SK-N-SH (cell line): ENCODE data around the gene PSMB4. TPM values are rescaled to one million over a fixed set of nuclear protein-coding genes. Genes with fewer than 3 reads are reported as not detected.

Experiments
- CTCF ChIA-PET: fragments of 300-600, 350-600 bp; formaldehyde crosslinking; extraction: SDS; loops from one replicate; lab custom pipeline; 2021; lab: Yijun Ruan, JAX
- POLR2A ChIA-PET: fragments of 350-600 bp; sonication (Branson Sonifier 250); formaldehyde crosslinking; extraction: SDS; loops from one replicate; lab custom pipeline; 2020; ENCODE audit warnings: antibody characterized with exemption, inconsistent platforms; lab: Yijun Ruan, JAX
- DNase-seq: peaks from one replicate; pipeline ENCODE4 v3.0.0; 2012
- H2AFZ ChIP-seq: fragments of 200-600 bp; sonication (generic); 2 replicates; pipeline ENCODE4 v1.8.1; 2016; ENCODE audit warnings: antibody characterized with exemption, mild to moderate bottlenecking, low read depth
- H3F3A ChIP-seq: fragments of 200-600 bp; sonication (generic); replicated peaks from 2 replicates; pipeline ENCODE3; 2016; ENCODE audit warnings: antibody characterized with exemption, mild to moderate bottlenecking; ENCODE audit not compliant: insufficient read depth
- H3K27ac ChIP-seq, 2 experiments: fragments of 200-500 bp in 1 of 2; fragments of 200-600 bp in 1 of 2; sonication (Bioruptor generic) in 1 of 2; sonication (generic), shearing (Covaris generic) in 1 of 2; 2 replicates each; pipeline versions ENCODE4 v1.5.1 to v1.6.1; 2014 to 2016; ENCODE audit warnings: low read depth in 2 of 2, inconsistent platforms in 1 of 2, low read length in 1 of 2, mild to moderate bottlenecking in 1 of 2, mixed read lengths in 1 of 2
- H3K27me3 ChIP-seq: fragments of 200-600 bp; sonication (generic), shearing (Covaris generic); 2 replicates; pipeline ENCODE4 v1.6.1; 2016; ENCODE audit warnings: mixed run types; ENCODE audit not compliant: insufficient read depth
- H3K36me3 ChIP-seq, 2 experiments: fragments of 200-500 bp in 1 of 2; fragments of 200-600 bp in 1 of 2; sonication (Bioruptor generic) in 1 of 2; sonication (generic) in 1 of 2; replicated peaks in 1 of 2; 2 replicates each; pipeline versions ENCODE3 to v1.5.1; 2014 to 2016; ENCODE audit warnings: low read length in 1 of 2, mild to moderate bottlenecking in 1 of 2; ENCODE audit not compliant: insufficient read depth in 2 of 2, control insufficient read depth in 1 of 2
- H3K4me1 ChIP-seq, 2 experiments: fragments of 200-500 bp in 1 of 2; fragments of 200-600 bp in 1 of 2; sonication (Bioruptor generic) in 1 of 2; sonication (generic), shearing (Covaris generic) in 1 of 2; 2 replicates each; pipeline versions ENCODE4 v1.5.1 to v1.6.1; 2014 to 2016; ENCODE audit warnings: low read depth in 1 of 2, low read length in 1 of 2, mixed run types in 1 of 2; ENCODE audit not compliant: insufficient read depth in 2 of 2, control insufficient read depth in 1 of 2
- H3K4me2 ChIP-seq: fragments of 200-600 bp; sonication (generic), shearing (Covaris generic); 2 replicates; pipeline ENCODE4 v1.6.1; 2017; ENCODE audit warnings: mixed run types
- H3K4me3 ChIP-seq, 2 experiments: fragments of 200-500 bp in 1 of 2; fragments of 200-600 bp in 1 of 2; sonication (Bioruptor generic) in 1 of 2; sonication (generic), shearing (Covaris generic) in 1 of 2; 2 replicates each; pipeline versions ENCODE4 v1.5.1 to v1.8.1; 2014 to 2016; ENCODE audit warnings: low read depth in 2 of 2, inconsistent platforms in 1 of 2, low read length in 1 of 2, mild to moderate bottlenecking in 1 of 2, mixed read lengths in 1 of 2, moderate library complexity in 1 of 2
- H3K79me2 ChIP-seq: fragments of 200-600 bp; sonication (generic); 2 replicates; pipeline ENCODE4 v1.8.1; 2017; ENCODE audit warnings: mild to moderate bottlenecking; ENCODE audit not compliant: insufficient read depth
- H3K9ac ChIP-seq: fragments of 200-600 bp; sonication (generic); 2 replicates; pipeline ENCODE4 v1.6.1; 2017; ENCODE audit warnings: mixed run types
- H3K9me2 ChIP-seq: fragments of 200-600 bp; sonication (generic); 2 replicates; pipeline ENCODE4 v1.6.1; 2017; ENCODE audit warnings: mixed run types
- H3K9me3 ChIP-seq: fragments of 200-600 bp; sonication (generic); 2 replicates; pipeline ENCODE4 v1.6.1; 2017; ENCODE audit warnings: mixed run types, mild to moderate bottlenecking, moderate library complexity
- H4K20me1 ChIP-seq: fragments of 200-600 bp; sonication (generic); 2 replicates; pipeline ENCODE4 v1.6.1; 2017; ENCODE audit warnings: mild to moderate bottlenecking, mixed run types; ENCODE audit not compliant: insufficient read depth
- CHD2 ChIP-seq: fragments of 150-350 bp; IDR thresholded peaks from 2 replicates; pipeline ENCODE4 v1.6.1; 2018; ENCODE audit warnings: low read length; ENCODE audit not compliant: partially characterized antibody
- EP300 ChIP-seq, 2 experiments: IDR thresholded peaks; 2 replicates each; pipeline versions ENCODE4 v1.4.0 to v1.6.1; 2012; ENCODE audit warnings: borderline replicate concordance in 1 of 2, low read depth in 1 of 2, low read length in 1 of 2
- EZH2phosphoT487 ChIP-seq: fragments of 200-600 bp; sonication (generic); IDR thresholded peaks from 2 replicates; pipeline ENCODE4 v1.6.1; 2017; ENCODE audit warnings: low read depth, mixed run types, mild to moderate bottlenecking, antibody characterized with exemption, moderate library complexity, borderline replicate concordance
- GATA2 ChIP-seq: sonication (generic); formaldehyde crosslinking; IDR thresholded peaks from 2 replicates; pipeline ENCODE4 v1.5.0; 2020; ENCODE audit warnings: mild to moderate bottlenecking, missing genetic modification reagents
- JUND ChIP-seq: IDR thresholded peaks from 2 replicates; pipeline ENCODE4 v1.4.0; 2012
- MAX ChIP-seq: IDR thresholded peaks from 2 replicates; pipeline ENCODE4 v1.4.0; 2012; ENCODE audit warnings: low read depth
- MEF2A ChIP-seq: IDR thresholded peaks from 2 replicates; pipeline ENCODE4 v1.4.0; 2012; ENCODE audit warnings: low read depth, borderline replicate concordance
- MXI1 ChIP-seq: IDR thresholded peaks from 2 replicates; pipeline ENCODE4 v1.6.1; 2012; ENCODE audit warnings: mild to moderate bottlenecking, low read depth, low read length, improper control_type of control experiment
- NFIC ChIP-seq: IDR thresholded peaks from 2 replicates; pipeline ENCODE4 v1.4.0; 2012; ENCODE audit warnings: borderline replicate concordance
- RAD21 ChIP-seq: IDR thresholded peaks from 2 replicates; pipeline ENCODE4 v1.6.1; 2012; ENCODE audit warnings: mild to moderate bottlenecking, low read length
- RFX5 ChIP-seq: IDR thresholded peaks from 2 replicates; pipeline ENCODE4 v1.6.1; 2012; ENCODE audit warnings: mild to moderate bottlenecking, improper control_type of control experiment, low read length
- SIN3A ChIP-seq: IDR thresholded peaks from 2 replicates; pipeline ENCODE4 v1.6.1; 2012; ENCODE audit warnings: low read depth, mild to moderate bottlenecking, low read length, moderate library complexity, borderline replicate concordance
- WGBS: methylation state at CpG from one replicate; pipeline ENCODE4 v1.1.6; 2017; ENCODE audit warnings: low lambda C conversion rate; 5-methylcytosine and 5-hydroxymethylcytosine counted together
- polyA plus RNA-seq, 3 experiments: library from polyadenylated mRNA; depleted of rRNA; stranded (reverse); fragments of >200 nt; gene quantifications; 2 replicates each; pipeline ENCODE4 v1.2.3, GENCODE V29; 2012
- TF ChIP-seq, protein P1 (sequence below): IDR thresholded peaks from 2 replicates; pipeline ENCODE4; 2012
- TF ChIP-seq, protein P2 (sequence below): fragments of 150-350 bp; IDR thresholded peaks from 2 replicates; pipeline ENCODE4 v1.6.1; 2016; ENCODE audit warnings: mild to moderate bottlenecking, low read depth, low read length
- TF ChIP-seq, protein P3 (sequence below): fragments of 150-350 bp; IDR thresholded peaks from 2 replicates; pipeline ENCODE4 v1.6.1; 2017; ENCODE audit warnings: antibody characterized with exemption, low read length, low read depth, borderline replicate concordance

Gene PSMB4
- polyA plus RNA-seq, 1 of the 3 experiments (the other 2 are of a cell fraction): 716 TPM

GRCh38 chr1:151372058-151372934, 27.1 kb upstream of the PSMB4 start, which contains the start of gene SELENBP1:
SELENBP1 (minus strand) TSS chr1:151372705; CDS start chr1:151372641, 64 bp downstream.
- no peak within 1 kb of the TSS for H3K27ac ChIP-seq
- H3K4me1 ChIP-seq: peaks cover 0 to 15% of the 10 kb centered on the region in 2 experiments; a peak in 1 of 4 replicates
- no peak for TF ChIP-seq CHD2
- no peak for TF ChIP-seq SIN3A
- TF ChIP-seq EZH2phosphoT487: no peak
- no peak for TF ChIP-seq MEF2A
- TF ChIP-seq RAD21: no peak
- TF ChIP-seq, protein P1, sequence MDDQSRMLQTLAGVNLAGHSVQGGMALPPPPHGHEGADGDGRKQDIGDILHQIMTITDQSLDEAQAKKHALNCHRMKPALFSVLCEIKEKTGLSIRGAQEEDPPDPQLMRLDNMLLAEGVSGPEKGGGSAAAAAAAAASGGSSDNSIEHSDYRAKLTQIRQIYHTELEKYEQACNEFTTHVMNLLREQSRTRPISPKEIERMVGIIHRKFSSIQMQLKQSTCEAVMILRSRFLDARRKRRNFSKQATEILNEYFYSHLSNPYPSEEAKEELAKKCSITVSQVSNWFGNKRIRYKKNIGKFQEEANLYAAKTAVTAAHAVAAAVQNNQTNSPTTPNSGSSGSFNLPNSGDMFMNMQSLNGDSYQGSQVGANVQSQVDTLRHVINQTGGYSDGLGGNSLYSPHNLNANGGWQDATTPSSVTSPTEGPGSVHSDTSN: no peak
- no peak for TF ChIP-seq EP300 (IDR thresholded peaks at IDR 0.05; ENCODE audit: borderline replicate concordance in 1 of 2, low read depth in 1 of 2, low read length in 1 of 2)
- no peak for TF ChIP-seq NFIC
- TF ChIP-seq GATA2: no peak
- TF ChIP-seq, protein P2, sequence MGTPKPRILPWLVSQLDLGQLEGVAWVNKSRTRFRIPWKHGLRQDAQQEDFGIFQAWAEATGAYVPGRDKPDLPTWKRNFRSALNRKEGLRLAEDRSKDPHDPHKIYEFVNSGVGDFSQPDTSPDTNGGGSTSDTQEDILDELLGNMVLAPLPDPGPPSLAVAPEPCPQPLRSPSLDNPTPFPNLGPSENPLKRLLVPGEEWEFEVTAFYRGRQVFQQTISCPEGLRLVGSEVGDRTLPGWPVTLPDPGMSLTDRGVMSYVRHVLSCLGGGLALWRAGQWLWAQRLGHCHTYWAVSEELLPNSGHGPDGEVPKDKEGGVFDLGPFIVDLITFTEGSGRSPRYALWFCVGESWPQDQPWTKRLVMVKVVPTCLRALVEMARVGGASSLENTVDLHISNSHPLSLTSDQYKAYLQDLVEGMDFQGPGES: no peak
- TF ChIP-seq MAX: no peak
- no peak for TF ChIP-seq RFX5
- TF ChIP-seq, protein P3, sequence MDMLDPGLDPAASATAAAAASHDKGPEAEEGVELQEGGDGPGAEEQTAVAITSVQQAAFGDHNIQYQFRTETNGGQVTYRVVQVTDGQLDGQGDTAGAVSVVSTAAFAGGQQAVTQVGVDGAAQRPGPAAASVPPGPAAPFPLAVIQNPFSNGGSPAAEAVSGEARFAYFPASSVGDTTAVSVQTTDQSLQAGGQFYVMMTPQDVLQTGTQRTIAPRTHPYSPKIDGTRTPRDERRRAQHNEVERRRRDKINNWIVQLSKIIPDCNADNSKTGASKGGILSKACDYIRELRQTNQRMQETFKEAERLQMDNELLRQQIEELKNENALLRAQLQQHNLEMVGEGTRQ: no peak
- no peak for TF ChIP-seq JUND
- TF ChIP-seq MXI1: no peak
- DNase-seq: no peak
- CTCF ChIA-PET: interaction anchor here (0.6 to 2.7 kb wide), 4 partner anchors 10 to 71 kb away, joined by 3 to 12 read pairs (median 4); partner anchors contain the start of gene PI4KB
- no peak within 1 kb of the TSS for H3K9ac ChIP-seq
- no peaks in the 10 kb centered on the region for H3K9me3 ChIP-seq
- H3K9me2 ChIP-seq: no peaks in the 10 kb centered on the region
- H3K4me2 ChIP-seq: no peak within 1 kb of the TSS
- H3K36me3 ChIP-seq: no peaks in the 10 kb centered on the region
- POLR2A ChIA-PET: interaction anchor here (0.7 kb wide), 1 partner anchor 27 kb away, joined by 3 read pairs; the partner anchor contains the start of gene PSMB4
- WGBS: 74% methylated on average over 10 of the region's 11 CpGs
- no peak within 1 kb of the TSS for H3K4me3 ChIP-seq
- no peaks in the 10 kb centered on the region for H3K79me2 ChIP-seq
- H3F3A ChIP-seq: no peaks in the 10 kb centered on the region
- no peaks in the 10 kb centered on the region for H4K20me1 ChIP-seq
- H2AFZ ChIP-seq: no peak within 1 kb of the TSS
- no peaks in the 10 kb centered on the region for H3K27me3 ChIP-seq
